ENCODE data around the gene AFTPH. TPM values are rescaled to one million over a fixed set of nuclear protein-coding genes. Genes with fewer than 3 reads are reported as not detected.
A peak's percentile ranks its signal among the peaks of the same experiment; 100 is the strongest.

The AFTPH gene
- total and polyA plus RNA-seq, 9 of the 15 experiments (the other 6 are each of a cell fraction or from before 2014, with no cell fraction given): 8.0 to 26.2 (median 13.8) TPM

GRCh38 chr2:64641599-64641998, 117.5 kb downstream of the AFTPH start (continued):
- no peak for TF ChIP-seq TBL1XR1 (IDR thresholded peaks at IDR 0.05; ENCODE audit: low read length in 2 of 2)
- TF ChIP-seq TGIF2 (CRISPR knock-in tag; IDR thresholded peaks at IDR 0.05): no peak
- no peak for TF ChIP-seq KDM5B (IDR thresholded peaks at IDR 0.05; ENCODE audit: insufficient replicate concordance, low read depth, low read length)
- no peak for TF ChIP-seq RFX5 (IDR thresholded peaks at IDR 0.05; ENCODE audit: low read depth, low read length)
- no peak for TF ChIP-seq ZNF507 (tag; conservative IDR thresholded peaks at IDR 0.05)
- no peak for TF ChIP-seq GABPB1 (CRISPR knock-in tag; IDR thresholded peaks at IDR 0.05)
- no peak for TF ChIP-seq ZFP30 (CRISPR knock-in tag; IDR thresholded peaks at IDR 0.05; ENCODE audit: borderline replicate concordance)
- TF ChIP-seq CHD7 (IDR thresholded peaks at IDR 0.05; ENCODE audit: low read depth, low read length): no peak
- no peak for TF ChIP-seq MCM7 (IDR thresholded peaks at IDR 0.05)
- TF ChIP-seq RAD51 (IDR thresholded peaks at IDR 0.05; ENCODE audit: borderline replicate concordance, low read depth): no peak
- TF ChIP-seq DLX4 (CRISPR knock-in tag; IDR thresholded peaks at IDR 0.05): no peak
- no peak for TF ChIP-seq NFE2L1 (tag; IDR thresholded peaks at IDR 0.05; ENCODE audit: borderline replicate concordance, low read depth)
- TF ChIP-seq WHSC1 (IDR thresholded peaks at IDR 0.05; ENCODE audit: low read length): no peak
- no peak for TF ChIP-seq PREB (CRISPR knock-in tag; IDR thresholded peaks at IDR 0.05)
- TF ChIP-seq ID3 (CRISPR knock-in tag; IDR thresholded peaks at IDR 0.05): no peak
- TF ChIP-seq ID3 (tag; IDR thresholded peaks at IDR 0.05): peak; percentile 31; the same call in 1 of the 2 replicates
- TF ChIP-seq NFIC (IDR thresholded peaks at IDR 0.05): no peak

Measured in K562 (cell line).